HEK293 (cell line): ENCODE measurements around the gene ABCG8.

ENCODE experiments used
- CTCF ChIA-PET: fragments of 350-600 bp; formaldehyde crosslinking; extraction: SDS; loops from one replicate; lab custom pipeline; 2021; ENCODE audit warnings: antibody characterized with exemption; lab: Yijun Ruan, JAX
- POLR2A ChIA-PET: fragments of 300-600 bp; formaldehyde crosslinking; extraction: SDS; loops from one replicate; lab custom pipeline; 2020; ENCODE audit warnings: antibody characterized with exemption, inconsistent platforms; lab: Yijun Ruan, JAX
- H3K27ac ChIP-seq: fragments of 200-500 bp; sonication (Bioruptor generic); 2 replicates; pipeline ENCODE4 v1.5.1; 2014; ENCODE audit warnings: low read depth, low read length, control low read depth, inconsistent platforms; ENCODE audit errors: extremely low read depth
- H3K36me3 ChIP-seq, 2 experiments: fragments of 200-500 bp in 1 of 2; sonication (Bioruptor generic) in 1 of 2; 1 replicate in 1 of 2; 2 replicates in 1 of 2; pipeline ENCODE4 v1.5.1; 2014 to 2017; ENCODE audit warnings: inconsistent platforms in 2 of 2, low read length in 2 of 2; ENCODE audit not compliant: control insufficient read depth in 2 of 2, insufficient read depth in 1 of 2
- H3K4me1 ChIP-seq: fragments of 200-500 bp; sonication (Bioruptor generic); 2 replicates; pipeline ENCODE4 v1.5.1; 2014; ENCODE audit warnings: mild to moderate bottlenecking, low read length, inconsistent platforms; ENCODE audit not compliant: control insufficient read depth, insufficient read depth
- H3K4me3 ChIP-seq: 2 replicates; pipeline ENCODE4 v1.5.1; 2011; ENCODE audit warnings: low read depth, mild to moderate bottlenecking, control low read depth, low read length, moderate library complexity
- H3K9me3 ChIP-seq: fragments of 200-500 bp; sonication (Bioruptor generic); 2 replicates; pipeline ENCODE4 v1.5.1; 2014; ENCODE audit warnings: low read depth, low read length, inconsistent platforms; ENCODE audit not compliant: control insufficient read depth, insufficient read depth
- HOXD13 ChIP-seq: sonication (generic); formaldehyde crosslinking; IDR thresholded peaks from 2 replicates; pipeline ENCODE4 v1.8.0; 2022; ENCODE audit warnings: missing genetic modification reagents, borderline replicate concordance
- KLF7 ChIP-seq: fragments of 450-650 bp; formaldehyde crosslinking; IDR thresholded peaks from 2 replicates; pipeline ENCODE4 v1.5.1; 2016; ENCODE audit warnings: missing biosample characterization, missing genetic modification characterization, borderline replicate concordance
- KLF9 ChIP-seq: fragments of 450-650 bp; formaldehyde crosslinking; IDR thresholded peaks from 2 replicates; pipeline ENCODE4 v1.5.1; 2016; ENCODE audit warnings: missing biosample characterization, missing genetic modification characterization, low read depth
- OSR2 ChIP-seq: fragments of 450-650 bp; formaldehyde crosslinking; IDR thresholded peaks from 2 replicates; pipeline ENCODE4 v1.5.1; 2016; ENCODE audit warnings: missing biosample characterization, missing genetic modification characterization
- SP3 ChIP-seq: fragments of 450-650 bp; formaldehyde crosslinking; IDR thresholded peaks from 2 replicates; pipeline ENCODE4 v1.5.1; 2016; ENCODE audit warnings: missing biosample characterization, missing genetic modification characterization
- TCF7L2 ChIP-seq: IDR thresholded peaks from 2 replicates; pipeline ENCODE4 v1.6.1; 2011; ENCODE audit warnings: low read depth, mild to moderate bottlenecking, inconsistent platforms, low read length, moderate library complexity, borderline replicate concordance
- WT1 ChIP-seq: fragments of 450-650 bp; formaldehyde crosslinking; IDR thresholded peaks from 2 replicates; pipeline ENCODE4 v1.5.1; 2016; ENCODE audit warnings: missing biosample characterization, missing genetic modification characterization
- ZNF10 ChIP-seq: fragments of 450-650 bp; formaldehyde crosslinking; IDR thresholded peaks from 2 replicates; pipeline ENCODE4 v1.5.1; 2017; ENCODE audit warnings: missing biosample characterization, missing genetic modification characterization
- ZNF133 ChIP-seq: fragments of 450-650 bp; formaldehyde crosslinking; IDR thresholded peaks from 2 replicates; pipeline ENCODE4 v1.5.1; 2016; ENCODE audit warnings: missing biosample characterization, missing genetic modification characterization
- ZNF157 ChIP-seq: fragments of 450-650 bp; formaldehyde crosslinking; IDR thresholded peaks from 2 replicates; pipeline ENCODE4 v1.5.1; 2016; ENCODE audit warnings: missing biosample characterization, missing genetic modification characterization
- ZNF169 ChIP-seq: fragments of 450-650 bp; formaldehyde crosslinking; IDR thresholded peaks from 2 replicates; pipeline ENCODE4 v1.5.1; 2016; ENCODE audit warnings: missing biosample characterization, missing genetic modification characterization
- ZNF302 ChIP-seq: fragments of 450-650 bp; formaldehyde crosslinking; IDR thresholded peaks from 2 replicates; pipeline ENCODE4 v1.5.1; 2016; ENCODE audit warnings: missing biosample characterization, missing genetic modification characterization, low read depth
- ZNF311 ChIP-seq: fragments of 450-650 bp; formaldehyde crosslinking; IDR thresholded peaks from 2 replicates; pipeline ENCODE4 v1.5.1; 2017; ENCODE audit warnings: missing biosample characterization, missing genetic modification characterization, borderline replicate concordance
- ZNF335 ChIP-seq: fragments of 450-650 bp; formaldehyde crosslinking; conservative IDR thresholded peaks from 2 replicates; pipeline ENCODE4 v1.5.1; 2016; ENCODE audit warnings: missing biosample characterization, missing genetic modification characterization
- ZNF354C ChIP-seq: fragments of 450-650 bp; formaldehyde crosslinking; IDR thresholded peaks from 2 replicates; pipeline ENCODE4 v1.5.1; 2016; ENCODE audit warnings: missing biosample characterization, missing genetic modification characterization, low read depth, borderline replicate concordance
- ZNF37A ChIP-seq: fragments of 450-650 bp; IDR thresholded peaks from 2 replicates; pipeline ENCODE4 v1.5.1; 2018; ENCODE audit warnings: missing biosample characterization, missing genetic modification characterization
- ZNF558 ChIP-seq: fragments of 450-650 bp; formaldehyde crosslinking; IDR thresholded peaks from 2 replicates; pipeline ENCODE4 v1.5.1; 2016; ENCODE audit warnings: missing biosample characterization, missing genetic modification characterization
- ZNF571 ChIP-seq: fragments of 450-650 bp; formaldehyde crosslinking; IDR thresholded peaks from 2 replicates; pipeline ENCODE4 v1.5.0; 2017; ENCODE audit warnings: missing biosample characterization, missing genetic modification characterization
- ZNF623 ChIP-seq: fragments of 450-650 bp; formaldehyde crosslinking; IDR thresholded peaks from 2 replicates; pipeline ENCODE4 v1.5.1; 2016; ENCODE audit warnings: missing biosample characterization, missing genetic modification characterization
- ZNF660 ChIP-seq: fragments of 450-650 bp; IDR thresholded peaks from 2 replicates; pipeline ENCODE4 v1.5.1; 2018; ENCODE audit warnings: missing biosample characterization, mild to moderate bottlenecking, missing genetic modification characterization
- ZNF792 ChIP-seq: fragments of 450-650 bp; formaldehyde crosslinking; IDR thresholded peaks from 2 replicates; pipeline ENCODE4 v1.5.1; 2016; ENCODE audit warnings: missing biosample characterization, missing genetic modification characterization
- TF ChIP-seq, protein P1 (sequence below): fragments of 450-650 bp; formaldehyde crosslinking; IDR thresholded peaks from 2 replicates; pipeline ENCODE4 v1.5.1; 2016; ENCODE audit warnings: missing biosample characterization, missing genetic modification characterization
- TF ChIP-seq, protein P2 (sequence below): fragments of 450-650 bp; formaldehyde crosslinking; IDR thresholded peaks from 2 replicates; pipeline ENCODE4 v1.5.1; 2016; ENCODE audit warnings: missing biosample characterization, missing genetic modification characterization
- TF ChIP-seq, protein P3 (sequence below): fragments of 450-650 bp; formaldehyde crosslinking; IDR thresholded peaks from 2 replicates; pipeline ENCODE4 v1.5.1; 2016; ENCODE audit warnings: missing biosample characterization, missing genetic modification characterization

The ABCG8 gene

DNA sequence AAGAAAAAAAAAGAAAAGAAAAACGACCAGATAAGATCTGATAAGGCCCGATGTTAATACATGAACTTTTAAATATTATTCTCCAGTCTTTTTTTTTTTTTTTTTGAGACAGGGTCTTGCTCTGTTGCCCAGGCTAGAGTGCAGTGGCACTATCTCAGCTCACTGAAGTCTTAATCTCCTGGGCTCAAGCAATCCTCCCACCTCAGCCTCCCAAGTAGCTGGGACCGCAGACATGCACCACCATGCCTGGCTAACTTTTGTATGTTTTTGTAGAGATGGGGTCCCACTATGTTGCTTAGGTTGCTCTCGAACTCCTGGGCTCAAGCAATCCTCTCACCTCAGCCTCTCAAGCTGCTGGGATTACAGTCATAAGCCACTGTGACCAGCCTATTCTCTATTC lies 1.7 kb upstream of the ABCG8 start:
- no peak for TF ChIP-seq ZNF133 (tag by site-specific recombination)
- TF ChIP-seq ZNF623 (tag by site-specific recombination): no peak
- no peak for TF ChIP-seq ZNF311 (tag by site-specific recombination)
- no peak for TF ChIP-seq ZNF571
- TF ChIP-seq SP3 (tag by site-specific recombination): no peak
- TF ChIP-seq ZNF302: no peak
- no peak for TF ChIP-seq KLF9 (tag by site-specific recombination)
- no peak for TF ChIP-seq ZNF157 (tag by site-specific recombination)
- TF ChIP-seq OSR2: no peak
- TF ChIP-seq KLF7: no peak
- no peak for TF ChIP-seq HOXD13 (CRISPR knock-in tag)
- no peak for TF ChIP-seq ZNF169 (tag by site-specific recombination)
- TF ChIP-seq, protein P1, sequence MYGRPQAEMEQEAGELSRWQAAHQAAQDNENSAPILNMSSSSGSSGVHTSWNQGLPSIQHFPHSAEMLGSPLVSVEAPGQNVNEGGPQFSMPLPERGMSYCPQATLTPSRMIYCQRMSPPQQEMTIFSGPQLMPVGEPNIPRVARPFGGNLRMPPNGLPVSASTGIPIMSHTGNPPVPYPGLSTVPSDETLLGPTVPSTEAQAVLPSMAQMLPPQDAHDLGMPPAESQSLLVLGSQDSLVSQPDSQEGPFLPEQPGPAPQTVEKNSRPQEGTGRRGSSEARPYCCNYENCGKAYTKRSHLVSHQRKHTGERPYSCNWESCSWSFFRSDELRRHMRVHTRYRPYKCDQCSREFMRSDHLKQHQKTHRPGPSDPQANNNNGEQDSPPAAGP (tag by site-specific recombination): no peak
- no peak for TF ChIP-seq ZNF335 (tag by site-specific recombination)
- TF ChIP-seq ZNF558 (tag by site-specific recombination): no peak
- TF ChIP-seq ZNF37A (tag by site-specific recombination): no peak
- no peak for TF ChIP-seq ZNF10 (tag by site-specific recombination)
- TF ChIP-seq ZNF354C (tag by site-specific recombination): no peak
- TF ChIP-seq, protein P2, sequence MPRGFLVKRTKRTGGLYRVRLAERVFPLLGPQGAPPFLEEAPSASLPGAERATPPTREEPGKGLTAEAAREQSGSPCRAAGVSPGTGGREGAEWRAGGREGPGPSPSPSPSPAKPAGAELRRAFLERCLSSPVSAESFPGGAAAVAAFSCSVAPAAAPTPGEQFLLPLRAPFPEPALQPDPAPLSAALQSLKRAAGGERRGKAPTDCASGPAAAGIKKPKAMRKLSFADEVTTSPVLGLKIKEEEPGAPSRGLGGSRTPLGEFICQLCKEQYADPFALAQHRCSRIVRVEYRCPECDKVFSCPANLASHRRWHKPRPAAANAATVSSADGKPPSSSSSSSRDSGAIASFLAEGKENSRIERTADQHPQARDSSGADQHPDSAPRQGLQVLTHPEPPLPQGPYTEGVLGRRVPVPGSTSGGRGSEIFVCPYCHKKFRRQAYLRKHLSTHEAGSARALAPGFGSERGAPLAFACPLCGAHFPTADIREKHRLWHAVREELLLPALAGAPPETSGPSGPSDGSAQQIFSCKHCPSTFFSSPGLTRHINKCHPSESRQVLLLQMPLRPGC: no peak
- TF ChIP-seq ZNF660 (tag by site-specific recombination): no peak
- ChIA-PET POLR2A (no interaction called here), CTCF (no interaction called here)
- Histone ChIP-seq H3K9me3 (no peaks in the 10 kb centered on the region), H3K4me1 (no peaks in the 10 kb centered on the region), H3K36me3 (no peaks in the 10 kb centered on the region), H3K27ac (no peak overlapping the region), H3K4me3 (no peak overlapping the region)

DNA sequence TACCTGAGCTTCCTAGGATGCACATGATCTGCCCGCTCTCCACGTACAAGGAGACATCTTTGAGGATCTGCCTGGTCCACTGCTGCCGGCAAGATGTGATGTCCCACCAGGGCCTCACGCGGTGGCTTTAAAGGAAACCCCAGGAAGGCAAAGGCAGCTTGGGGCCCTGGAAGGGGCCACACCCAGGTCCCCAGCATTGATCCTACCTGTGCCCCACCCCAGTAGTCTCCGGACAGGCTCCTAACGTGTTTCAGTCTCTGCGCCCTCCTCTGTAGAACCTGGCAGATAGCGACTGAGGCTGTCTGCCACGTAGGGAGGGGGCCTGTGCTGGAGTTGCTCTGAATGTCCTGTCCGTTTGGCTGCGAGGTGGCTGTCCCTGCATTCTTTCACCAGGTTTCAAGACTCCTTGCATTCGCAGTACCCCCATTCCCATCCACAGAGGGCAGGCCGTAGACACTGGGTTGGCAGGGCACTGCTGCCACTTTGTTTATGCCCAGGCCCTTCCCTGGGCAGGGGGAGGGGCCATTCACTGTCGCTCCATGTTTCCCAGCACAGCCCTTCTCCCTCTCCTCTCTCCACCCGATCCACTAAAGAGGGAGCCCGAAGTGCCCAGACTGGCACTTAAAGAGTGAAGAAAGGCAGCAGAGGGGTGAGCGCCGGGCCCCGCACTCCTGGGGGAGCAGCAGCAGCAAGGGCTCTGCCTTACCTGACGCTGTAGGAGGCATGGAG lies 776 bp upstream of the ABCG8 start:
- no peaks in the 10 kb centered on the region for H3K4me1 ChIP-seq
- CTCF ChIA-PET: no interaction called here
- no peaks in the 10 kb centered on the region for H3K36me3 ChIP-seq
- no peaks in the 10 kb centered on the region for H3K9me3 ChIP-seq
- TF ChIP-seq TCF7L2: no peak
- TF ChIP-seq, protein P3, sequence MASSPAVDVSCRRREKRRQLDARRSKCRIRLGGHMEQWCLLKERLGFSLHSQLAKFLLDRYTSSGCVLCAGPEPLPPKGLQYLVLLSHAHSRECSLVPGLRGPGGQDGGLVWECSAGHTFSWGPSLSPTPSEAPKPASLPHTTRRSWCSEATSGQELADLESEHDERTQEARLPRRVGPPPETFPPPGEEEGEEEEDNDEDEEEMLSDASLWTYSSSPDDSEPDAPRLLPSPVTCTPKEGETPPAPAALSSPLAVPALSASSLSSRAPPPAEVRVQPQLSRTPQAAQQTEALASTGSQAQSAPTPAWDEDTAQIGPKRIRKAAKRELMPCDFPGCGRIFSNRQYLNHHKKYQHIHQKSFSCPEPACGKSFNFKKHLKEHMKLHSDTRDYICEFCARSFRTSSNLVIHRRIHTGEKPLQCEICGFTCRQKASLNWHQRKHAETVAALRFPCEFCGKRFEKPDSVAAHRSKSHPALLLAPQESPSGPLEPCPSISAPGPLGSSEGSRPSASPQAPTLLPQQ: no peak
- no peak for TF ChIP-seq WT1 (tag by site-specific recombination)
- no peak for TF ChIP-seq ZNF792 (tag by site-specific recombination)
- no peak overlapping the region for H3K4me3 ChIP-seq
- POLR2A ChIA-PET: no interaction called here
- no peak overlapping the region for H3K27ac ChIP-seq
